Body of pancreas (tissue), 4 donors: ENCODE measurements around the gene STK25.

Source experiments
- CTCF ChIP-seq, 7 experiments: fragments of 450-650 bp in 4 of 7; fragments of 200-600 bp in 3 of 7; sonication (generic) in 3 of 7; IDR thresholded peaks; one replicate each; pipeline ENCODE4 v1.5.1; 2016 to 2019; ENCODE audit warnings: antibody characterized with exemption in 7 of 7
- POLR2A ChIP-seq, 3 donors: fragments of 450-650 bp; IDR thresholded peaks; one replicate each; pipeline ENCODE4 v1.6.1; 2016; ENCODE audit warnings: antibody characterized with exemption in 3 of 3, mild to moderate bottlenecking in 2 of 3

GRCh38 chr2:241459520-241459919 is 48.9 kb downstream of the STK25 start:
- TF ChIP-seq CTCF (IDR thresholded peaks at IDR 0.05), result no peak
- no peak for TF ChIP-seq POLR2A (IDR thresholded peaks at IDR 0.05)
